Mesendoderm (in vitro differentiated cells): ENCODE results near the gene RAB28.

Source experiments
- DNase-seq: peaks from one replicate; pipeline ENCODE4 v3.0.0; 2013
- H2AK5ac ChIP-seq: 2 replicates; pipeline ENCODE4 v1.6.1; 2013; ENCODE audit warnings: low read length, inconsistent platforms
- H2BK120ac ChIP-seq: 2 replicates; pipeline ENCODE4 v1.6.1; 2013; ENCODE audit warnings: low read depth, mild to moderate bottlenecking, low read length, moderate library complexity, mixed read lengths
- H2BK15ac ChIP-seq: replicated peaks from 2 replicates; pipeline ENCODE4 v1.6.1; 2013; ENCODE audit warnings: low read depth, mild to moderate bottlenecking, moderate library complexity
- H2BK5ac ChIP-seq: 2 replicates; pipeline ENCODE4 v1.6.1; 2013; ENCODE audit warnings: low read length, inconsistent platforms
- H3K18ac ChIP-seq: 2 replicates; pipeline ENCODE4 v1.6.1; 2013; ENCODE audit warnings: mild to moderate bottlenecking, low read length, mixed read lengths
- H3K23ac ChIP-seq: one replicate; pipeline ENCODE4 v1.6.1; 2013; ENCODE audit warnings: low read length
- H3K27ac ChIP-seq: 2 replicates; pipeline ENCODE4 v1.5.1; 2013; ENCODE audit warnings: low read depth, mild to moderate bottlenecking, inconsistent platforms, low read length, moderate library complexity
- H3K27me3 ChIP-seq: 2 replicates; pipeline ENCODE4 v1.6.1; 2013; ENCODE audit warnings: low read length, control low read depth, mild to moderate bottlenecking, inconsistent platforms; ENCODE audit not compliant: insufficient read depth, poor library complexity
- H3K36me3 ChIP-seq: 2 replicates; pipeline ENCODE4 v1.6.1; 2013; ENCODE audit warnings: low read length, inconsistent platforms; ENCODE audit not compliant: control insufficient read depth, insufficient read depth
- H3K4ac ChIP-seq: one replicate; pipeline ENCODE4 v1.6.1; 2013; ENCODE audit warnings: low read depth, mild to moderate bottlenecking, low read length, moderate library complexity
- H3K4me1 ChIP-seq: 2 replicates; pipeline ENCODE4 v1.6.1; 2013; ENCODE audit warnings: low read depth, low read length, inconsistent platforms; ENCODE audit not compliant: control insufficient read depth
- H3K4me2 ChIP-seq: 2 replicates; pipeline ENCODE4 v1.6.1; 2013; ENCODE audit warnings: low read length
- H3K4me3 ChIP-seq: 2 replicates; pipeline ENCODE4 v1.5.1; 2013; ENCODE audit warnings: mild to moderate bottlenecking, low read length
- H3K56ac ChIP-seq: one replicate; pipeline ENCODE4 v1.6.1; 2013; ENCODE audit warnings: low read length
- H3K79me1 ChIP-seq: 2 replicates; pipeline ENCODE4 v1.6.1; 2013; ENCODE audit warnings: low read length, inconsistent platforms
- H3K79me2 ChIP-seq: 2 replicates; pipeline ENCODE4 v1.6.1; 2013; ENCODE audit warnings: mild to moderate bottlenecking, low read length; ENCODE audit not compliant: control insufficient read depth, insufficient read depth
- H3K9ac ChIP-seq: 2 replicates; pipeline ENCODE4 v1.6.1; 2013; ENCODE audit warnings: low read length, inconsistent platforms
- H4K5ac ChIP-seq: one replicate; pipeline ENCODE4 v1.6.1; 2013; ENCODE audit warnings: low read length
- H4K8ac ChIP-seq: one replicate; pipeline ENCODE4 v1.6.1; 2013; ENCODE audit warnings: low read depth, mild to moderate bottlenecking, control low read depth, low read length, moderate library complexity
- WGBS: extraction: QIAGEN DNeasy Blood & Tissue Kit; methylation state at CpG from one replicate; pipeline ENCODE4 v1.1.7; 2013; ENCODE audit warnings: low lambda C conversion rate, missing lambda C conversion rate; ENCODE audit not compliant: insufficient coverage; ENCODE audit errors: extremely low coverage; 5-methylcytosine and 5-hydroxymethylcytosine counted together

Gene RAB28

DNA sequence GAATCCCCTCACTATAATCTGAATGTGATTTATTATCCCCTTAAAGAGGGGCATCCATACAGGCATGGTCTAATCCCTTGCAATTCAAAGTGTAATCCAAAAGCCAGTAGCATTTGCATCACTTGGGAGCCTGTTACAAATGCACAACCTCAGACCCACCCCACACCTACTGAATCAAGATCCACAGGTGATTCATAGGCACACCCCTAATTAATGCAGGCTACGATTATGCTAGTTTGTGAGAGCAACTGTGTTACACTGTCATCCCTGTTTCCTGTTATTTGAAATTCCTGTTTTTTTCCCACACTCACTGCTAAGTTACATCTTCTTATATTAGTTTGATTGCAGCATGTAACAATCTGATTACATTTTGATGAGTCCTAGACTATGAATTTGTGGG lies 120.0 kb downstream of the RAB28 start:
- no peak for DNase-seq

GRCh38 chr4:13359809-13360208 lies 124.3 kb downstream of the RAB28 start:
- no peak overlapping the region for H2BK5ac ChIP-seq

More for the DNA sequence above, 120.0 kb downstream of the RAB28 start:
- Histone ChIP-seq H2BK120ac (no peak overlapping the region), H3K56ac (no peak overlapping the region), H3K9ac (no peak overlapping the region), H3K36me3 (no peaks in the 10 kb centered on the region), H3K79me2 (no peaks in the 10 kb centered on the region), H4K8ac (no peak overlapping the region), H3K4me1 (no peaks in the 10 kb centered on the region), H3K18ac (no peak overlapping the region), H3K79me1 (no peaks in the 10 kb centered on the region), H3K4me3 (no peak overlapping the region), H4K5ac (no peak overlapping the region), H3K23ac (no peak overlapping the region), H3K4ac (no peak overlapping the region), H3K27me3 (no peaks in the 10 kb centered on the region), H3K27ac (no peak overlapping the region), H2BK5ac (no peak overlapping the region), H3K4me2 (no peak overlapping the region), H2BK15ac (no peak overlapping the region), H2AK5ac (no peak overlapping the region)
- WGBS = no CpG with 5 or more reads among the region's 1 CpG

GRCh38 chr4:13355111-13355880 lies 128.8 kb downstream of the RAB28 start:
- Histone ChIP-seq H3K79me1 (no peaks in the 10 kb centered on the region), H2AK5ac (no peak overlapping the region), H3K9ac (no peak overlapping the region), H3K18ac (no peak overlapping the region), H3K4me3 (no peak overlapping the region), H3K79me2 (no peaks in the 10 kb centered on the region), H3K23ac (no peak overlapping the region), H3K36me3 (no peaks in the 10 kb centered on the region), H4K8ac (no peak overlapping the region), H2BK15ac (no peak overlapping the region), H2BK5ac (no peak overlapping the region), H2BK120ac (no peak overlapping the region), H3K27ac (no peak overlapping the region), H4K5ac (no peak overlapping the region), H3K4ac (no peak overlapping the region), H3K4me2 (no peak overlapping the region), H3K56ac (no peak overlapping the region), H3K4me1 (no peaks in the 10 kb centered on the region), H3K27me3 (no peaks in the 10 kb centered on the region)
- DNase-seq = no peak
- no CpG with 5 or more reads among the region's 7 CpGs for WGBS

More at GRCh38 chr4:13359809-13360208, 124.3 kb downstream of the RAB28 start:
- Histone ChIP-seq H2BK120ac (no peak overlapping the region), H3K4me1 (no peaks in the 10 kb centered on the region), H3K9ac (no peak overlapping the region), H3K36me3 (no peaks in the 10 kb centered on the region), H3K56ac (no peak overlapping the region), H3K27me3 (no peaks in the 10 kb centered on the region), H3K27ac (no peak overlapping the region), H4K5ac (no peak overlapping the region), H2AK5ac (no peak overlapping the region), H3K79me2 (no peaks in the 10 kb centered on the region), H3K18ac (no peak overlapping the region), H3K4me2 (no peak overlapping the region), H3K23ac (no peak overlapping the region), H3K79me1 (no peaks in the 10 kb centered on the region), H4K8ac (no peak overlapping the region), H2BK15ac (no peak overlapping the region), H3K4ac (no peak overlapping the region), H3K4me3 (no peak overlapping the region)
- no peak for DNase-seq
- WGBS = no CpG with 5 or more reads among the region's 1 CpG

DNA sequence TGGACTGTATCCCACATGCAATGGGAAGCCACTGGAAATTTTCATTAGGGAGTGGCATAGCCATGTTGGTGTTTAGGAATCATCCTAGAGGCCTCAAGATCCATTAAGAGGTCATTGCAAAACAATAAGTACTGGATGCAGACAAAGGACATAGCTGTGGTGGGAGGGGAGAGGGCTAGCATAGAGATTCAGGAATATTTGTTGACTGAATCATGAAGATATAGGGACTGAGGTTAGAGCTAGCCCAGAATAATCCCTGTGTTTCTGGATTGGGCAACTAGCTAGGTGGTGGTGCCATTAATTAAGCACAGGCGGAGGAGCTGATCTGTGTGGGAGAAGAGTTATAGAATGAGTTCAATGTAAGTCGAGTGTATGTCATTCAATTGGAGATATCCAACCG lies 135.0 kb downstream of the RAB28 start:
- Histone ChIP-seq H3K9ac (no peak overlapping the region), H4K5ac (no peak overlapping the region)
- WGBS = no CpG with 5 or more reads among the region's 3 CpGs

DNA sequence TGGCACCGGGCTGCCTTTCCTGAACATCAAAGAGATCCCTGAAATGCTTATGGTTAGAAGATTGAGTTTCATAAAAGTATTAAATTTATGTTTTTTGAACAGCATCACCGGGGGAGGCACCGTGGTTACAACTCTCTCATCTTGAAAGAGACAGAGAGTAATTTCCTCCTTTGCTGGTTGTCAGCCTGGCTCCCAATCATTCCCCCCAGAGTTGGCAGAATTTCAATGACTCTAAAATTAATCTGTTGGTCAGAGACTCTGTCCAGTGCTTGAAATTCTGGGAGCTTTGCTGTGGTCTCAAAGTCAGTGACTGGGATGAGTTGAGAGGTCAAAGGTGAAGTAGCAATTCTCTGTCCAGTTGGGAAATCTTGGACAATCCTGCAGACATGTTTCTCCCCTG lies 135.9 kb downstream of the RAB28 start:
- Histone ChIP-seq H3K79me2 (no peaks in the 10 kb centered on the region), H3K4me2 (no peak overlapping the region), H3K36me3 (no peaks in the 10 kb centered on the region), H2BK5ac (no peak overlapping the region), H3K4ac (no peak overlapping the region), H4K8ac (no peak overlapping the region), H3K56ac (no peak overlapping the region), H3K9ac (no peak overlapping the region), H3K4me1 (no peaks in the 10 kb centered on the region), H2BK120ac (no peak overlapping the region), H3K27ac (no peak overlapping the region), H3K4me3 (no peak overlapping the region), H2AK5ac (no peak overlapping the region), H3K18ac (no peak overlapping the region), H4K5ac (no peak overlapping the region), H3K23ac (no peak overlapping the region), H3K79me1 (no peaks in the 10 kb centered on the region), H2BK15ac (no peak overlapping the region), H3K27me3 (no peaks in the 10 kb centered on the region)
- WGBS = no CpG with 5 or more reads among the region's 3 CpGs
- no peak for DNase-seq

More for the DNA sequence above, 135.0 kb downstream of the RAB28 start:
- Histone ChIP-seq H3K79me1 (no peaks in the 10 kb centered on the region), H3K79me2 (no peaks in the 10 kb centered on the region), H3K4ac (no peak overlapping the region), H4K8ac (no peak overlapping the region), H3K56ac (no peak overlapping the region), H3K18ac (no peak overlapping the region), H2AK5ac (no peak overlapping the region), H3K4me2 (no peak overlapping the region), H2BK120ac (no peak overlapping the region), H2BK5ac (no peak overlapping the region), H3K27me3 (no peaks in the 10 kb centered on the region), H3K4me3 (no peak overlapping the region), H3K4me1 (no peaks in the 10 kb centered on the region), H2BK15ac (no peak overlapping the region), H3K23ac (no peak overlapping the region), H3K36me3 (no peaks in the 10 kb centered on the region), H3K27ac (no peak overlapping the region)
- DNase-seq = no peak
